ENCODE measurements around the gene PDE1C.
A peak's percentile ranks its signal among the peaks of the same experiment; 100 is the strongest.

Gene PDE1C

GRCh38 chr7:31758755-31759154 is 311.5 kb downstream of the PDE1C start:
- no peak for DNase-seq

- no peak for DNase-seq
These were observed 318.5 kb downstream of the PDE1C start for GRCh38 chr7:31751726-31752125.

GRCh38 chr7:31748084-31748483 is 322.1 kb downstream of the PDE1C start:
- no peak for DNase-seq

GRCh38 chr7:31747553-31747952 is 322.7 kb downstream of the PDE1C start:
- no peak for DNase-seq

- DNase-seq, result peak; percentile 55
These were observed 325.8 kb downstream of the PDE1C start for GRCh38 chr7:31744294-31744874.

- no peak for DNase-seq
These were observed 328.4 kb downstream of the PDE1C start for GRCh38 chr7:31741852-31742251.

- peak; percentile 31 for DNase-seq
These were observed 333.9 kb downstream of the PDE1C start for GRCh38 chr7:31735991-31736982.

DNA sequence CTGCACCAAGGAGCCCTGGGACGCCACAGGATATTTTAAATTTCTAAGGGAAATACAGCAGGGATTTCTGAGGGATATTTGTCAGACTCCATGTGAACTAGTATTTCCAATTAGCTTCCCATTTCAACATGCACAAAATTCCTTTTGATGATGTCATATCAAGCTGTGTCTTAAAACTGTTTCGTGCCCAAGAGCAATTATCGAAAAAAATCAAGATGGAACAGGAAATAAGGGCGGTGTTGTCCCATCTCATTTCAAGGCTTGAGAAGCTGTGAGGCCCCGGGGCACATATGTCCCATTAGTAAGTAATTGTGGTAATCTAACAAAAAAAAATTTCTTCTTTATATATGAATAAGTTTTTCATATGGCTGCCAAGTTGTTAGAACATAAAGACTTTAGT is 335.8 kb downstream of the PDE1C start:
- no peak for DNase-seq

- no peak for DNase-seq
These were observed 340.9 kb downstream of the PDE1C start for GRCh38 chr7:31729195-31729804.

DNA sequence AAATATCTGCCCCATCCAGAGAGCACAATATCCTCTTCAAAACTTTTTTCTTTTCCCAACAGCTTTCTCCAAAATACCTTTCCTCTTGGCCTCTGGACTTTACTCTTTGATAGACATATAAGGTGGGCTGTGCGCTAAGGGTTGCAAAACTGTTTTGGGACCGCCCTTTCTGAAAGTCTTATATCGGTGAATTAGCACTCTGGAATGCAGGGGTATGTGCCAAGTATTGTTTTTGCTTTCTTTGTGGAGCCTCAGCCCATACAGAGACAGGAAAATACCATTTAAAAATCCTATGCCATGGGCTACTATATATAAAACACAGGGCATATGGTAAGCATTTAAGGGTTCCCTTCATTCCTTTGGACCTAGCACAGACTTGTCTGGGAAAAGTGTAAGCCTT is 345.5 kb downstream of the PDE1C start:
- no peak for DNase-seq

DNA sequence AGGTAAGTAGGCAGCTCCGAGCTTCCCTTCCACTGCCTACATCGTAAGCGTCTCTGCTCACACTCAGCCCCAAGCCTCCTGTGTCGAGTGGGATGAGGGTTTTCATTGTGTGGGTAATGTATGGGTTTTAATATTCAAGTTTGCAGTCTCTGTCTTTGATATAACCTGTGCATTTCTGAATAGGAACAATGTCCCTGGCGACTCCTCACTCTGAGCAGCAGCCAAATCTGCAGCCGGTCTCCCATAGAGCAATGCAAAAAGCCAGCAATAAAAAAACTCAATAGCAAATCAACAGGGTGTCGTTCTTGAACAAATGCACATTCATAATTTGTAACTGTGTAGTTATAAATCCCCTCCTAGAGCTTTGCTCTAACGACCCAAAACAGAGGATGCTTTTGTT is 349.8 kb downstream of the PDE1C start:
- DNase-seq, result no peak

GRCh38 chr7:31716355-31716754 is 353.9 kb downstream of the PDE1C start:
- no peak for DNase-seq

DNA sequence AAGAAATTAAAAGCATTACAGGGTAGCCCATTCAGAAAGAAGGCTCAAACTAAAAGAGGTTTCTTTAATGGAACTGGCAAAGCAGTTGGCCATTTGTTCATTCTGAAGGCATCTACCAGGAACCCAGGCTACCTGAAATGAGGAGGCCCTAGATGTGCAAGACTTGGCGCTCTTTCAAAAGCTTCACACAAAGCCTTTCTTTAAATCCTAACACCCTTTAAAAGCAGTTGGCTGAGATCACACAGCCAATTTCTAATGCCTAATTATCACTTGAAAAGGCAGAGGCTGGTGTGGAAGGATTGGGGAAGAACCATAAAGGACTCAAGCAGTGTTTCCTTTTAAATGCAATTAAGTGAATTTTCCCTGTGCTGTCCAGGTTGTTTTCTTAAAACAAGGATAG is 360.0 kb downstream of the PDE1C start:
- DNase-seq, result no peak

- DNase-seq, result no peak
These were observed 363.1 kb downstream of the PDE1C start for GRCh38 chr7:31707089-31707488.

- DNase-seq, result no peak
These were observed 364.8 kb downstream of the PDE1C start for GRCh38 chr7:31705377-31705776.

- no peak for DNase-seq
These were observed 367.9 kb downstream of the PDE1C start for GRCh38 chr7:31702354-31702753.
